Ramos (cell line): Measurements from ENCODE around the gene FOXP1.

Source experiments
- in situ Hi-C: fragments of 300-500 bp; cut with MboI; formaldehyde crosslinking; loops from one replicate; pipeline ENCODE4 v1.14.3; 2022; ENCODE audit warnings: low sequenced_read_pairs; ENCODE audit not compliant: unreplicated experiment

FOXP1 gene

DNA sequence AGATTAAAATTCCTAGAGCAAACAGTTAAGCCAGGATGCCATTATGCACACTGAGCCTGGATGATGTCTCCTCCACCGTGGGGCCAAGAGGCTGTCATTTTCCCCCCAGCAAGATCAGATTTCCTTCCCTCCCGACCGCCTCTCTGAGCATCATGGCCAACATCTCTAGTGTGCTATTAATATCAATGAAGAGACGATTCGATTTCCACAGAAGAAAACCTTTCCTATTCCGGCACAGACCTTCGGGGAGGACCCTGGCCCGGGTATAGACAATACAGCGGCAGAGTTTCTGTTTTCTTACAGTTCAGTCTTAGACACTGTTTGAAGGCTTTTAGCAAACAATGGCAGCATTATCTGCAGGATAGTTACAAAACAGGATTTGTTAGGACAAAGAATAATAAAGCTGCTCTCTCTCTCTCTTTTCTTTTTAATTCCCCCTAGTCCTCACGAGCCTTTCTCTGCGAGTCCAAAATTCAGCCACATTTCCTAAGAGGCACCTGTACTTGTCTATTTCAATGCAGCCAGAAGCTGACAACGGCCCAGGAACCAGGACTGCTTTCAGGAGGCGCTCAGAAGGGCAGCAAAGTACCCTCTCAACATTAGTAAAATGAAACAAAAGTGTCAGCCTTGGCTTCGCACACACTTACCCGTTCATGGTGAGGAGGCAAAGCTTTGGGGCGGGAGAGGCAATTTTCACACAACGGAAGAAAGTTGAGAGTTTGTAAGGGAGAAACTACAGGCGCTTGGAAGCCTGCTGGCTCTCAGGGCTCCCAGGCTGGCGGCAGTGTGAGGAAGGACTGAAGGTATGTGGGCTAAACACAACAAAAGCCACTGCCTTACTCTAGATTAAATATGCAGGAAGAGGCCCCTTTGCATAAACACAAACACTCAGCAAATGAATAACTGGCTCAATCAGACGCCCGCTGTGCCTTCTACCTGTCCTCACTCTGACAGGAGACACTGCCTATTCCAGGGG lies 278.0 kb downstream of the FOXP1 start:
- in situ Hi-C loops, result no loop called here

DNA sequence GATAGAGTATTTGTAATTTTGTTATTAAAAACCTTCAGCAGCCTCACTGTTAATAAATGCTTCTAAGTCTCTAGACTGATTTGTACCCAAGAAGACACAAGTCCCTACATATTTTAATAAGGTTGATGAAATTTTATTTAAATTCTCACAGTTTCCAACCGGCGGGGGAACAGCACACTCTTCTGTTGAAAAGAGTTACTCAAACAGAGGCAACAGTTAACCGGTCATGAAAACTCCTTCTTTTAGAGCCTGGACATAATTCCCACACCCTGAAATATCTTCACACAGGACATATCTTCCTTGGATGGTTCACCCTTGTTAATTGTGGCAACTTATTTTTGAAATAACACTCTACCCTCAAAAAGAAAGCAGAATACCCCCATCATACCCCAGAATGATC lies 278.8 kb downstream of the FOXP1 start:
- in situ Hi-C loops, result no loop called here

DNA sequence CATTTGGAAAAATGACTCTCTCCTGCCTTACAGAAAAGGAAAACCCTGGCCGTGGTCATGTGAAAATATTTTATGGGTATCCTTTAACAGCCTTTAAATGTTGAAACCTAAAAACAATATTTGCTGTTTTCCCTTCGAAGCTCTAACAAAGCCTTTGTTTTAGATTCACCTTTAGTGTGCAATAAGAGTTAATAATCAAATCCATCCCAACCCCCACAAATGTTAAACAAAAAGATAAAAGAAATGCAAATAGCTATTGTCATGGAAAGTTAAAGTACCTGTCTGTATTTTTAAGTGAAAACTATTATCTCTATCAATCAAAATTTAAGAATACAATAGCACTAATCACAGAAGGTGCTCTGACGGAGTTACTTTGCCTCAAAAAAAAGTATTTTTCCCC lies 279.3 kb downstream of the FOXP1 start:
- in situ Hi-C loops, result no loop called here

DNA sequence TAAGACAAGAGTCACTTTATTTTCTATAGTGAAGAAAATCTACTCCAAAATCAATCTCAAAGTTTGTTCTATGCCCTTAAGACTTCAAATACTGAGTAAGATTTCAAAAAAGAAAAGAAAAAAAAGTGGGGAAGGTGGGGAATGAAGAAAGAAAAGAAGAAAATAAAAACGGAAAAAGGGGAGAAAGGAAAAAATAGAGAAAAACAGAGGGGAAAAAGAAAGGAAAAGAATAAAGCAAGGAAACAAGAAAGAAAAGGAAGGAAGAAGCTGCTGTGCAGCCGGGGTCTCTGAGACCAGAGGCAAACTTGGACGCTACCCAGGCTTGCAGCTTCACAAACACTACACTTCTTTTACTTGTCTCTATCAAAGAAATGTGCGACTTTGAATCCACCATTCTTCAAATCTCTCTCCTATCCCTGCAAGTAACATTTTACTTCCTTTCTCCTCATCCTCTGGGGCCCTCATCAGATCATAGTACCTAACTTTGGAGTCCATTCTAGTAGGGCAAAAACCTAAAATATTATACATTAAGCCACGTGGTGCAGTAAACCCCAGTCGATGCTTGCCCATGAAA lies 279.8 kb downstream of the FOXP1 start:
- in situ Hi-C loops, result no loop called here

DNA sequence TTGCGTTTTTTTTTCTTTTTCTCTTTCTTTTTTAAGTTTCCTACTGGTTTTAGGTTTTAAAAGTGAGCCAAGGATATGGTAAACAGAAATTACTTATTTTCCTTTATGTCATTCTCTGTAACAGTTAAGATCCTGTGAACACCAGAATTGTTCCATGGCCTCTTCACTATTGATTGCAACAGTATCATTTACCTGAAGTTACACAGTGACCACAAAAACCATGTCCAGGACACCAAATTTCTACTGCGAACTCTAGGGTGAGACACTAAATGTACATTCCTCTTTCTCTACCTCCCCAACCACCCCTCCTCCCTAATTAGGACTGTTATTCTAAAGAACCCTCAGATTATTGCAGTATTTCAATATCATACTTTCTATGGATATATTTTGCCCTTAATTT lies 280.9 kb downstream of the FOXP1 start:
- in situ Hi-C loops, result no loop called here

DNA sequence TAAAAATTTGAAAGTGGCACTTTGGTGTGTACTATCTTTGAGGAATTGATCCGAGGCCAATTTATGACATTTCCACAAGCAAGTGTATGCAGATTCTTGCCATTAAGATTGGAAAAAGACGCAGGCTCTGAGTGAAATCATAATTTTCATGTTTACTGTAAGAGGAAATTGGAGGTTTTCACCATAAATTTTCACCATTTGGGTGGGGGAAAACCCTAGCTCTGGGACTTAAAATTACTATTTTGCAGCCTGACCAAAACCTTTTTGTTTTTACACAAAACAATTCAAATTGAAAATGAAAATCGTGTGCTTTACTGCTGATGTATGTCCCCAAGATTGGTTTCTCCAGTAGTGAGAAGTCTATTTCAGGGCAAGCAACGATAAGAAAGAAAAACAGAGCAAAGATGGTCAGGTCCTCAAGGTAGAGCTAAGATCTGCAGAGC lies 282.6 kb downstream of the FOXP1 start:
- in situ Hi-C loops, result no loop called here

DNA sequence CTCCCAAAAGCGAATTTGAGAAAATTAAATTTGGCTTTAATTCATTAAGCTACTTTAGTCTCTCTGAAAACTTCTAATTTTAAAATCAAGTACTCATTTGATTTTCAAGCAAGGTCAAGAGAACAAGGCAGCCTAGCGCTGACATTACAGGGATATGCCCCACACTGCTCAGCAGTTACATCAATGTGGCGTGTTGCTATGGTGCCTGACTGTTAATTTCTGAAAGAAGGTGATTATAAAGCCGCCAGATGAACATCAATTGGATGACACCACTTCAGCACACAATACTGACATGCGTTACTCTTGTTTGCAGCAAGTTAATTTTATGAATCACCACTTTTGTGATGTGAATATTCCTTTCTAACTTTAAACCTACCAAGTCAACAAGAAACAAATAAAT lies 284.4 kb downstream of the FOXP1 start:
- in situ Hi-C loops, result no loop called here

DNA sequence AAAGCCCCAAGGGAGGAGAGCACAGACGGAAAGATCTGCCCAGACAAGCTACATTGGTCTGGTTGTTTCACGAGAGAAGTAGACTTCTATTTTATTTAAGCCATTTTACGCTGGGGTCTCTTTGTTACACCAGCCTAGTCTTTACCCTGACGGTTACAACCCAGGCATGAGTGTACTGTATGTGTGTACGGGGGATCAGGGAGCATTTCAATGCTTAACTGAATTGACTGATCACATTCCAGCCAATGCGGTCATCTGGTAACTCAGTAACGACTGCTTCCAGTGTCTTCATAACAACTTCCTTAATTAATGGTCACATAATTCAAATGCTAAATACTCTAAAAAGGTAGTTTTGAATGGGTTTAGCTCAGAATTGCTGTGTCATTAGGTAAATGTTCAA lies 288.6 kb downstream of the FOXP1 start:
- in situ Hi-C loops, result no loop called here

DNA sequence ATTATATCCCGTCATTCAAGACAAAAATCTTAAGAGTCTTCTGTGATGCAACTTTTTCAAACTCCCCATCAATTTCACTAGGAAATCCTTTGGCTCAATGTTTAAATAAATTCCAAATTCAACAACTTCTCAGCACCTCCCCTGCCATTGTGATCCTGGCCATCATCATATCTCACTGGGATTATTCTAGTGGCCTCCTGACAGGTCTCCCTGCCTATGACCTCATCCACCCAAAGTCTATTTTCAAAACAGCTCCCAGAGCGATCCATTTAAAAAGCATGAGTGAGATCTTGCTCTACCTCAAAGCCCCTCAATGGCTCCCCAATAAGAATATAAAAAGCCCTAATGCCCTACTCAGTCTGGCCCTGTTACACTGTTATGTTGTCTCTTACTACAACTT lies 293.2 kb downstream of the FOXP1 start:
- in situ Hi-C loops, result no loop called here

DNA sequence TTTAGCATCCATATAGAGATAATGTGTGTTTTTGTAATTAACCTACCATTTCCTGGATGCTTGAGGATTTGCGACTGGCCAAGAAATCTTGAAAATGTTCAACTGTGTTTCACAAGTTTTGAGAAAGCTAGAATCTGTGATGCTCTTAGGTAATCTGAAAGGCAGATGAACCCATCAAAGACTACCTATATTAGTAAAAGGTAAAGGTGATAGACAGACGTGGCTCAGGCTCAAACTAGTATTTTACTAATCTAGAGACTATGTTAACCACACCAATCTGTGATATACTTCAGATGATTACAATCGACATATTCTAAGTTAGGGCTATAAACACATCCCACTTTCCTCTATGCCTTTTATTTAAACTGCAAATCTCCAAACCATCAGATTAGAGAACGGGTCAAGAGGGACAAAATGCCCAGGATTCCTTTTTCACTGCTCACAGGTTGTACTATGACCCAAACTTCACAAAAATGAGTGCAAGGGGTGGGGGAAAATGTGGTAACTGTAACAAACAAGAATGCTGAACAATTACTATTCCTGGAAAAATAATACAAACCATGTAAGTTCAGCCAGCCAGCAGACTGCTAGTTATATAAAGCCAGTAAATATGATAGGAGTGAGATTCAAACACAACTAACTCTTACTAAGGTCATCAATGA lies 295.1 kb downstream of the FOXP1 start:
- in situ Hi-C loops, result no loop called here

DNA sequence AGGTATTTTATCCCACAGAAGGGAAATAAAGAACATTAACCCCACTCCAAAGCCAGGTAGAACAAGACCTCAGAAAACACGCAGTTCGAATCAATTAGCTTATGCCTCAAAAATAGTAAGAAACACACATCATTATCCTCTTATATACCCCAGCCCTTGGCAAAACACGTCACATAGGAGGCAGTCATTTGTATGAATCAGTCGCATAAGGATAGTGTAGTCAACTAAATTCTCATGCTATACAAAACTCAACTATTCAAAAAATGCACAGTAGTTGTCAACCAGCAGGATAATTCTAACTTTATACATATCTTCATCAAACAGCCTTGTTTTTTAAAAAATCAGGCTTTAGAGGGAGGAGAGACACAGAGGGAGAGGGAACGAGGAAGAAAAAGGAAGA lies 298.4 kb downstream of the FOXP1 start:
- in situ Hi-C loops, result no loop called here

DNA sequence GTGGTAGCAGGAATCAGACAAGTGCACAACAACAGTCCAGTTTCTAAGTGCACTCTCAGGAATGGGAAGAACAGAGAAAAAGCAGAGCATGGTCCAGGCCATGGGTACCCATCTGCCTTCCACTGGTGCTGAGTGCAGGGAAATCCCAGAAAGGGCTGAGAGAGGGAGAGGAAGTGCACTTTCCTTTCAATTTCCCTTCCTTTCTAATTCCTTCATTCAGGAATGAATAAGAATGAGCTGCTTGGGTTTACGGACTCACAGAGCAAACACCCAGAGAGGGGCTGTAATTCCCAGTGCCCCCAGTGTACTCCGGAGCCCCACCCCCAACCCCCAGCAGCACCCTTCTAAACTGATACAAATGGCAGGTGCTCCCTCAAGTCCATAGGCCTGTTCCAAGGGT lies 300.6 kb downstream of the FOXP1 start:
- in situ Hi-C loops, result no loop called here

DNA sequence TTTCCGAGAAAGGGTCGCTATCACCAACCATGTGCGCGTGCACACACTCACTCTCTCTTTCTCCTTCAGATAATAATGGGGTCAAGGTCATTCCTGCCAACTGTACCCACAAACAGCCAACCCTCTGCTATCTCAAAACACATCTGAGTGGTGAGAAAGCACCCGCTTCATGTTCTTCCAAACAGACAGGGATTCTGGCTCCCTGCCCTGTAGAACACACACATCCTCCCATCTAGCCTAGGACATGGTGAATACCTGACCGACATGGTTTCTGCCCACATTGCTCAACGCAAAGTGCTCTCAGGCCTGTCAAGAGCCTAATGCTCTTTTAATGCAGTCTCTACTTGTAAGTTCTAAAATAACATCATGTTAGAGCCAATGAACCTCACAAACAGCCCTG lies 302.2 kb downstream of the FOXP1 start:
- in situ Hi-C loops, result no loop called here

DNA sequence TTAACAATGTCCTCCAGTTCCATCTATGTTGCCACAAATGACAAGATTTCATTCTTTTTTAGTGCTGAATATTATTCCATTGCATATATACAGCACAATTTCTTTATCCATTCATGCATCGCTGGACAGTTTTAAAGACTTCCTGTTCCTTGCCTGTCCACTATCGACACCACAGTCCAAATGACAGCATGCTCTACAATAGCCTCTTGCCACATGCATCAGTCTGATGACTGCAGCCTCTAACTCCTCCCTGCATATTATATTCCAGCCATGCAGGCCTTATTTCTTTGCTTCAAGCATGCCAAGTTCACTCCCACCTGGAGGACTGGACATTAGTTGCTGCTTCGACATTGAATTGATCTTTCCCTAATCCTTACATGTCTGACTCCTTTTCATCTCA lies 306.2 kb downstream of the FOXP1 start:
- in situ Hi-C loops, result no loop called here

DNA sequence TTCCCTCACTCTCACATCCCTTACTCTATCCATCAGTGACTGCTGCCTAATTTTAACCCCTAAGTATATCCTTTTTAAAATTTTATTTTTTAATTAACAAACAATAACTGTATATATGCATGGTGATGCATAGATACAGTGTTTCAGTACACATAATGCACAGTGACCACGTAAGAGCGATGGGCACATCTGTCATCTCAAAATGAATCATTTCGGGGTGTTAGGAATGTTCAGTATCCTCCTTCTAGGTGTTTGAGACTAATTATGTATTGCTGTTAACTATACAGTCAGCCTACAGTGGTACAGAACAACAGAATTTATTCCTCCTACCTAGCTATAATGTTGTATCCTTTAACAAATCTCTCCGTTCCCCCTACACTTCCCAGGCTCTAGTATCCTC lies 307.0 kb downstream of the FOXP1 start:
- in situ Hi-C loops, result no loop called here

DNA sequence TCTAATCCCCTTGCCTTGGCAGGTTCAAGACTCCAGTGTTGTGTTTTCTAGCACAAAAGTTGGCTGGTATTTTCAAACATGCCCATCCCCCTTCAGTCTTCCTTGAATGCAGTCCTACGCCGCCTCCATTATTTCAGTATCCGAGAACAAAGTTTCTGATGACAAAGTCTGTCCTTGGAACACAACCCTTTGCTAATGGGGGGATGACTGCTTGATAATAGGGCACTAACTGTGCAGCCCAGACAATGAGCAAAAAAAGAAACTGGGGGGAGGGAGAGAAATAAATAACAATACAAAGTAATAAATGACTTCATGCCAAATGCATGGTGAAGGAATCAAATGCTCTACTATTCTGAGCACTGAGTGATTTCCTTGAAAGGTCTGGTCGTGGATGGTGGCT lies 310.1 kb downstream of the FOXP1 start:
- in situ Hi-C loops, result no loop called here

DNA sequence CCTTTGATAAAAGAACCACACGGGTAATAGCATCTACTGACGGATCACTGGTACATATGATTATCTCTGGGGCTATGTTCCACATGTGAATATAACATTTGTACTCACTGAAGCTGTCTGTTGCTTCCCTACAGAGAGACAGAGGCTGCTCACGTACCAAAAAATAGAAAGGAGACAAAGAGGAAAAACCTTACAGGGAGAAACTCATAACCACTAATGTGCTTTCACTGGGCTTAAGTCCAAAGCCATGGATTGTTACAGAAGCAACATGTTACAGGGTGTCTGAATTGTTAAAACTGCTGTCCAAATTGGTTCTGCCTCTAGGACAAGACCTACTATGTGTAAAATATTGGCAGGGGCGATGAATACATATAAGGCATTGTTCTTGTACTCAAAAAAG lies 311.9 kb downstream of the FOXP1 start:
- in situ Hi-C loops, result no loop called here

DNA sequence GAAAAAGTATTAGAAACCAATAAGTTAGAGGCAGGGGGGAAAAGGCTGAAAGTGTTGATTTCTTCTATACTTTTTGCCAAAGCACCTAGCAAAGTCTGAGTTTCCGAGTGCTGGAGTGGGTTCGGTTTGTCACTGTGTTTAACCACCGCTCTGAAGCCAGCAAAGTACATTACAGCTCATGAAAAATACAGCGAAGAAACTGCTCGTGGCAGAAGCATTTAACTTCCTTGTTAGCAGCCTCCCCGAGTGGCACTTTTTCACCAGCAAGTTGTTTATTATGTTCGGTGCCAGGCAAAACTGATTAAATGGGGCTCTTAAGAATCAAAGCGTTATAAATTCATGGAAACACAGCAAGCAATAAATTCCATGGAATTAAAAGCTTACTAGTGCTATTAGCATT lies 313.6 kb downstream of the FOXP1 start:
- in situ Hi-C loops, result no loop called here

DNA sequence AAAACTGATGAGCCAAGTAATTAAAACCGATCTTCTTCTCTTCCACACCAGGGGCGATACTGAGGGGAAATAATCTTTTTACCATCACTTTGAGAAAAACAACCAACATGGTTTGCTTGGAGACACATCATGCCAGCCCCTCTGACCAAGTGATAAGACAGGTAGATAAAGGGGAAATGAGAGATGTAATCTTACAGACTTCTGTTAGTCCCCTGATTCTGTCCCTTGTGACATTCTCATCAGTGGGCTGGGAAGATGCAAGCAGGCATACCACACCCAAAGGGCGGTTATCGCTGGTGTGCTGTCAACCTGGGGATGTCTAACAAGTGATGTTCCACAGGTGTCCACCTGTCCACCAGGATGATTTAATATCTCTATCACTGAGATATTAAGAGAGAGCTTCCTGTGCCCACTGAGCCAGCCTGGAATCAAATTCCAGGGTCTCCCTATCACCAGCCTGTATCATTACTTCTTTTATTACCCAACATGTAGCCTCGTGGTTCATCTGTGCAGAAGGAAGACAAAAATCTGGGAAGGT lies 315.0 kb downstream of the FOXP1 start:
- in situ Hi-C loops, result no loop called here

DNA sequence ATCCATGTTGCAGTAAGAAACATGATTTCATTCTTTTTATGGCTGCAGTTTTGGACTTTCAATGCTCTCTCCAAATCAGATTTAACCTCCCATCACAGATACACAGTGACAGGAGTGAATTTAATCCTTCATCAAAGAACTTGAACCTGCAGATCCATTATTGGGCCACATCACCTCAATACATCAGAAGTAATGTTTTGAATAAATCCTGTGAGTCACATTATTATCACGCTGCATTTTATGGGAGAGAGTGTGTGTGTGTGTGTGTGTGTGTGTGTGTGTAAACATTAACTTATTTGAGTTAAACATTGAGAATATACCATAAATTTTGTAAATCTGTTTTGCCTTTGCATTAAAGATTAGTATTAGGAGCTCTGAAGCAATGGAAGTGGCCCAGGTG lies 316.7 kb downstream of the FOXP1 start:
- in situ Hi-C loops, result no loop called here

DNA sequence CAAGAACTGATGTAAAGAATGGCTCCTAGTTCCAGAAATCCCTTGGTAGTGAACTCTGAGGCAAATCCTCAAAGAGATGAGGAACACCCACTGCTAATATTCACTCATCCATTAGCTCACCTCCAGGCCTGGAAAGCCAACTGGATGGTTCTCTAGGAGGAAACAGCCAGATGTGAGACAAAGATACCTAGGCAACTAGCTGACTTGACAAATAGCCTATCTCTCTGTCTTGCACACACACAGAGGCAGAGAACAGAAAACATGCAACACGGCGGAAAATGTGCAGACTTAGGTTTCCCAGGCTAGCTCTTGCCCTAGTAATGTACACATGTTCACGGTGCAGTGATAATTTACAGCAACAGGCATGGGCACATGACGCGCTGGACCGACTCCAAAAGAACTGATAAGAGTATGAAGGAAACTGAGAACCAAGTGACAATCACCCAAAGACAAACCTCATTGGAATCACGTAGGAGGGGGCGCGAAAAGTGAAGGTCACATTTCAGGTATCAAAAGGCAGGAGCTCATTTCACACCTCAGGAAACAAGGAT lies 318.1 kb downstream of the FOXP1 start:
- in situ Hi-C loops, result no loop called here
